Tibial nerve (tissue), 4 donors: Measurements from ENCODE around the gene HEXB.

Source experiments
- CTCF ChIP-seq, 5 experiments: fragments of 200-600 bp in 3 of 5; fragments of 450-650 bp in 2 of 5; sonication (generic) in 3 of 5; IDR thresholded peaks; one replicate each; pipeline ENCODE4 v1.5.1; 2016 to 2019; ENCODE audit warnings: antibody characterized with exemption in 5 of 5, mild to moderate bottlenecking in 3 of 5, moderate library complexity in 2 of 5
- EP300 ChIP-seq, 2 donors: sonication (generic); formaldehyde crosslinking; IDR thresholded peaks; one replicate each; pipeline ENCODE4 v1.6.1; 2017; ENCODE audit warnings: antibody characterized with exemption in 2 of 2, mild to moderate bottlenecking in 1 of 2
- POLR2A ChIP-seq, 2 donors: fragments of 450-650 bp; IDR thresholded peaks; one replicate each; pipeline ENCODE4 v1.6.1; 2017; ENCODE audit warnings: antibody characterized with exemption in 2 of 2, mild to moderate bottlenecking in 2 of 2, moderate library complexity in 2 of 2

DNA sequence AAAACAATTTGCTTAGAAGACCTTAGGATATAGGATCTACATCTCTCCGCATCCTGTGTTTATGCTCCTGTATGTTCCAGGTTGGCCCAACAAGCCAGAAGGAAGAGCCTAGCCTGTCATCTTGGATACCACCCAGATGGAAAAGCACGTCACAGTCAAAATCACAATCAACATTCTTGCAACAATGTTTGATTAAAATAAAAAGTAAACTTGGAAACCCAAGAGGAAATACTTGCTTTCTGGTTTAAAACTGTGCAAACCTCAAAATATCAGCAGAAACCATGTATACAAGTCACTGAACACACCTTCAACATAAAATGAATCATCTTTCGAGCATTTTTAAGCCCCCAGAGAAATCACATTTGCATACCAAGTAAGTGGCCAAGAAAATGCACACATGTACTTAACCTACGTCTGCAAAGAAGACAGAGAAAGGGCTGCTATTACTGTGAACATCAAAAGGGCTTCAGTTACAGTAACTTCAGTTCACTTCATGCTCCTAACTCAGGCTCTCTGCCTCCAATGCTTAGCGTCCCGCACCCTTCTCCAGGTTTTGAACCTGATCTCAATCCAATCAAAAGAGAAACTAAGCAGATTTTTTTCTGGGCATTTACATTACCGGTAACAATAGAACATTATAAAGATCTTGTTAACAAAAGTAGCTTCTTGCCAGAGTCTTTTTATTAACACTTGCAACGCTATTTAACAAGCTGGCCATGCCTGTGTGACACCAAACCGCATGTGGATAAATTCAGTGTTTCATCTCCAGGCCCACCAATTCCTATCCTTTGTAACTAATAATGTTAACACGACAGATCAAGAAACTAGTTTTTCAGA lies 45.8 kb upstream of the HEXB start:
- TF ChIP-seq CTCF (IDR thresholded peaks at IDR 0.05) (no peak), POLR2A (IDR thresholded peaks at IDR 0.05) (no peak), EP300 (IDR thresholded peaks at IDR 0.05) (no peak)
